ENCODE data around the gene DEPDC4.
A peak's percentile ranks its signal among the peaks of the same experiment; 100 is the strongest.
"Not testable (repeated sequence)": the region's sequence is repeated elsewhere in the genome, so short reads cannot be mapped to it uniquely, and the experiment has no call there.

The DEPDC4 gene

DNA sequence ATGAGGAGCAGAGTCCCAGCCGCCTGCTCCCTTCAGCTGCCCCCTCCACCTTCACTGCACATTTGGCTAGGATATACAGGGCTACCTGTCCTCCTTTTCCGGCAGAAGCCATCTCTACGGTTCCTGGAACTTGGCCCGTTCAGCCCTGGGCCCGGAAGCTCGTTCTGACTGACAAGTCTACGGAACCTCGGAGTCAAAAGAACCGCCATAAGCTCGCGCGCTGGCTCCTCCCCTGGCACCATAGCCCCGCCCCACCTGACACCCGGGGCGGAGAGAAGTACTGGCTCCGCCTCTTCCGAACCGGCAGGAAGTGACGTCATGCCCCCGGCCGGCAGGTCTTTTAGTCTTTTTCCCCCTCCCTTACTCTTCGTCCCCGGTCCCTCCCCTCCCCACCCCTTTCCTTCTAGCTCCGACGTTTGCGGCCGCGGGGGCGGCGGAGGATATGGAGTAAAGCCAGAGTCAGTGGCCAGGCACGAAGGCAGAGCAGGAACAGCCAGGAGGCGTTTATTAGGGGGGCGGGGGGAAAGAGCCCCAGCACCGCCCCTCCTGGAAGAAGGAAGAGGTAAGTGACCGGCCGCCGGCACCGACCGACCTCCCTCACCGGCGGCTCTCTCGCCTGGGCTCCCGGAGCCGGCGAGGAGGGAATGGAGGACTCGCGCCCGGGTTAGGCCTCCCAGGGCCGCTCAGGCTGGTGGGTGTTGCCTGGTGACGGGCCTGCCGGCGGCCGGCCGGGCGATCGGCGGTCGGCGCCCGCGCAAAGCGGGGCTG is at the start of gene DEPDC4, which contains the start of gene SCYL2:
Gene DEPDC4 (minus strand): TSS at position 245 of the 768 bp plus-strand sequence. CDS start 3 bp downstream, at position 242.
Gene SCYL2 (plus strand): TSS at position 343 of the 768 bp plus-strand sequence. CDS start 15,794 bp downstream, outside the sequence.
- peak; percentile 91 for DNase-seq

DNA sequence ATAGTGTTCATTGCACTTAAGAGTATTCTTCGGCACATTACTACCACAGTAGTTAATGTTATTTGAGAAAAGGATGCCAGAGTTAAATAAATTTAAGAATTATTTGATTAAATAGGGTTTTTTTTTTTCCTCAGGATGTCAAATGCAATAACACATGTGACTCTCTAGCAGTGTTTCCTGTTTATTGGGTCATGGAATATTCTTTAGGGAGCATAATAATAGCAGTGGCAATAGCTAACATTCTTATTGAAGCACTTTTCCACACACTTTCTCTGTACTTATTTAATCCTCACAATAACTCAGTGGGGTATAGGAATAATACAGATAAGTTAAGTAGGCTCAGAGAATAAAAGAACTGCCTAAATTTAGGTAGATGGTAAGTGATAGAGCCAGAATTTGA is 44.4 kb upstream of the DEPDC4 start:
- no peak for DNase-seq

DNA sequence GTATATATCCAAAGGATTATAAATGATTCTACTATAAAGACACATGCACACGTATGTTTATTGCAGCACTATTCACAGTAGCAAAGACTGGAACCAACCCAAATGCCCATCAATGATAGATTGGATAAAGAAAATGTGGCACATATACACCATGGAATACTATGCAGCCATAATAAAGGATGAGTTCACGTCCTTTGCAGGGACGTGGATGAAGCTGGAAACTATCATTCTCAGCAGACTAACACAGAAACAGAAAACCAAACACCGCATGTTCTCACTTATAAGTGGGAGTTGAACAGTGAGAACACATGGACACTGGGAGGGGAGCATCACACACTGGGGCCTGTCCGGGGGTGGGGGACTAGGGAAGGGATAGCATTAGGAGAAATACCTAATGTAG is 41.3 kb upstream of the DEPDC4 start:
- DNase-seq: not testable (repeated sequence)

DNA sequence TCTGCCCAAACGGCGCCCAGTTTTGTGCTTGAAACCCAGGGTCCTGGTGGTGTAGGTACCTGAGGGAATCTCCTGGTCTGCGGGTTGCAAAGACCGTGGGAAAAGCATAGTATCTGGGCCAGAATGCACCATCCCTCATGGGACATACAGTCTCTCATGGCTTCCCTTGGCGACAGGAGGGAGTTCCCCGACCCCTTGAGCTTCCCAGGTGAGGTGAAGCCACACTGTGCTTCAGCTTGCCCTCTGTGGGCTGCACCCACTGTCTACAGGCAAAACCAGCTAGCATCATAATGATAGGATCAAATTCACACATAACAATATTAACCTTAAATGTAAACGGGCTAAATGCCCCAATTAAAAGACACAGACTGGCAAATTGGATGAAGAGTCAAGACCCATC is 37.5 kb upstream of the DEPDC4 start:
- not testable (repeated sequence) for DNase-seq

DNA sequence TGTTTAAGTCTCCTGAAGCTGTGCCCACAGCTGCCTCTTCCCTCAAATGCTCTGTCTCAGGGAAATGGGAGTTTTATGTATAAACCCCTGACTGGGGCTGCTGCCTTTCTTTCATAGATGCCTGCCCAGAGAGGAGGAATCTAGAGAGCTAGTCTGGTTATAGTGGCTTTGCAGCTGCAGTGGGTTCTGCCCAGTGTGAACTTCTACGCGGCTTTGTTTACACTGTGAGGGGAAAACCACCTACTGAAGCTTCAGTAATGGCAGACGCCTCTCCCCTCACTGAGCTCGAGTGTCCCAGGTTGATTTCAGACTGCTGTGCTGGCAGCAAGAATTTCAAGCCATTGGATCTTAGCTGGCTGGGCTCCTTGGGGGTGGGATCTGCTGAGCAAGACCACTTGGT is 37.0 kb upstream of the DEPDC4 start:
- no peak for DNase-seq

DNA sequence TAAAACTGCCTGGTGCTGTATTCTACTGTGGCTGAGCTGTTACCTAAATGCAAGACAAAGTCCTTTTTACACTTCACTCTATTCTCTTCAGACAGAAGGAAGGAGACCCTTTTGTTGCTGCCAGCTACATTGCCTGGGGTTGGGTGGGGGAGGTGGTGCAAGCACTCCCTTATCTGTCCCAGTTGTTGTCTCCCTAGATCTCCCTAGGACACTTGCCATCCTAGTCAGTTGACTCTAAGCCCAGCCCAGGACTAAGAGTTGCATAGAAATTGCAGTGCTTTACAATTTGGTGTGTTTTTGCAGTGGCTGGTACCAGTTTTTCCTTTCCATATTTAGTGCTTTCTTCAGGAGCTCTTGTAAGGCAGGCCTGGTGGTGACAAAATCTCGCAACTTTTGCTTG is 35.2 kb upstream of the DEPDC4 start:
- no peak for DNase-seq

DNA sequence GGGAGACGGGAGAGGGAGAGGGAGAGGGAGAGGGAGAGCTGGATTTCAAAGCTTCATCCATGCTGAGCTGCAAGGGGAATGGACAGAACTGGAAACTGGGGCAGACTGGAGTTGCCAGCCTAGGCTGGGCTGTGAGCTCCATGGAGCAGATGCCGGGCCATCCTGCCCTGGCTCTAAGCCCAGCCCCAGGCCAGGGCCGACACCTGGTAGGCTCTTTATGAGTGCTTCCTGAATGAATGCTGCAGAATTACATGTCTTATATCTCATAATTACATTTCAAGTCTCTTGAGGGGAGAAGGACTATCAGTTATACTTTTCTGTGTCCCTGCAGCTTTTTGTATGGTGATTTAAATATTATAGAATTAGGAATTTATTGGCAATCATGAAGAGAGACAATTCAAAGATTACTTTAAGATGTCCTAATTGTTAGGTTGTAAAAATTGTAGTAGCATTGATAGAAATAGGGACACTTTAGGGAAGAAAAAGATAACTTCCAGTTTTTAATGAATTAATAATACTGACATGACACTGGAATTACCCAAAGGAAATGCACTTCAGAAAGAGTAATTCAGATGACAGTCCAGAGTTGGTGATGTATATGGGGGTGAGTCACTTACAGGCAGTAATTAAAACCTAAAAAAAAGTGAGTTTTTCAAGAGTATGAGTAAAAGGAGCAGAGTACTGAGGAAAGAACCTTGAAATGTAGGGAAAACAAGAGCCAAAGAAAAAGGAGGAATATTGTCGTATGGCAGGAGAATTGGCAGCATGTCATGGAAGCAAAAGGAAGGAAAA is 29.1 kb upstream of the DEPDC4 start:
- no peak for DNase-seq

DNA sequence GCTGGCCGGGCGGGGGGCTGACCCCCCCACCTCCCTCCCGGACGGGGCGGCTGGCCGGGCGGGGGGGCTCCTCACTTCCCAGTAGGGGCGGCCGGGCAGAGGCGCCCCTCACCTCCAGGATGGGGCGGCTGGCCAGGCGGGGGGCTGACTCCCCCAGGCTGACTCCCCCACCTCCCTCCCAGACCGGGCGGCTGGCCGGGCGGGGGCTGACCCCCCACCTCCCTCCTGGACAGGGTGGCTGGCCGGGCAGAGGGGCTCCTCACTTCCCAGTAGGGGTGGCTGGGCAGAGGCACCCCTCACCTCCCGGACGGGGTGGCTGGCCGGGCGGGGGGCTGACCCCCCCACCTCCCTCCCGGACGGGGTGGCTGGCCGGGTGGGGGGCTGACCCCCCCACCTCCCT is 27.5 kb upstream of the DEPDC4 start:
- DNase-seq: not testable (repeated sequence)

DNA sequence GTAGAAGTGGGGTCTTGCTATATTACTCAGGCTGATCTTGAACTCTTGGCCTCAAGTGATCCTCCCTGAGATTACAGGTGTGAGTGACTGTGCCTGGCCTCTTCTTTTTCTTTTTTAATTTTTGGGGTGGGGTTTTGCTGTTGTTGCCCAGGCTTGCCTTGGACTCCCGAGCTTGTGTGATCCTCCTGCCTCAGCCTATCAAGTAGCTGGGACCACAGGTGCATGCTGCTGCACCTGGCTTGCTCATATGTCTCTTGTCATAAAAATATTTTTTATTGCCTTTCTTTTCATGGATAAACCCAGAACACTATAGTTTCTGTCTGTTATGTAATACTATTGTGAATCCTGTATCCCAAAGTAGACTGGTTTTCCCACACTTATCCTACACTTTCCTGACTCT is 26.1 kb upstream of the DEPDC4 start:
- no peak for DNase-seq

DNA sequence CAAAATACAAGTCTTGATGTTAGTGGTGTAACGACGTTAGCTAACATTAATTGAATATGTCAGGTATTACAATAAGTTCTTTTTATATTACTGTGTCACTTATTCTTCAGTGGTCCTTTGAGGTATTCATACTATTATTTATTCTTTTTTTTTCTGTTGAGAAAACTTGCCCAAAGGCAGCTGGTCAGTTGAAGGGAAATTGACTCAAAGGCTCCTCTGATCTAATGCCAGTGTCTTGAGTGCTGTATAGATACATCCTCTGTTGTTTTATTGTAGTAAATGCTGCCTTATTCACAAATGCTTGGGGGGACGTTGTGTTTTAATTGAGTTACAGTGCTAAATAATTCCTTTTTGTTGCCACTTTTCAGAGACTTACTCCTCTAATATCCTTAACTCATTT is 23.1 kb upstream of the DEPDC4 start:
- DNase-seq: no peak

DNA sequence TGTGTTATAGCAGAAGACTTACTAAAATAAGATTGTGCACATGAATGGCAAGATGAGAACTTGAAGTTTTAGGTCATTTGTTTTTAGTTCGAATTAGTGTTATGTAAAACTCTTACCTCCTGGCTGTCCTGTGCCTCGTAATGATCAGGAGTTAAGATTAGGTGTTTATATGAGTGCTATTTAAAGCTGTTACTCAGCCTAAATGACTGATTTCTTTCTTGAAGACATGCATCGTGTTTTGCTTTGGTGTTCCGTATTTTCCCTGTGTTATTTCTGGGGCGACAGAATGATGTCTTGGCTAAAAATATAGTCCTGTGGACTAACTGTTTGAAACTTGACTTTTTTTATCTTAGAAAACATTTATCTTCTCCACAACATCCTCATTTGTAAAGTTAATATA is 22.2 kb upstream of the DEPDC4 start:
- DNase-seq: no peak

DNA sequence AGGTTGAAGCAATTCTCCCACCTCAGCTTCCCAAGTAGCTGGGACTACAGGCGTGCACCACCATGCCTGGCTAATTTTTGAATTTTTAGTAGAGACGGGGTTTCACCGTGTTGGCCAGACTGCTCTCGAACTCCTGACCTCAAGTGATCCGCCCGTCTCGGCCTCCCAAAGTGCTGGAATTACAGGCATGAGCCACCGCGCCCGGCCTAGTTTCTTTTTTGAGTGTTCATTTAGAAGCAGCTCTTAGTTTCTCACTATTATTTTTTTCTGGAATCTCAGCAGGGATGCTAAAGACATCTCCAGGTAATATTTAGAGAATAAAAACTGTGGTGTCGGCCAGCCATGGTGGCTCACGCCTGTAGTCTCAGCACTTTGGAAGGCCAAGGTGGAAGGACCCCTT is 17.7 kb upstream of the DEPDC4 start:
- DNase-seq: not testable (repeated sequence)

DNA sequence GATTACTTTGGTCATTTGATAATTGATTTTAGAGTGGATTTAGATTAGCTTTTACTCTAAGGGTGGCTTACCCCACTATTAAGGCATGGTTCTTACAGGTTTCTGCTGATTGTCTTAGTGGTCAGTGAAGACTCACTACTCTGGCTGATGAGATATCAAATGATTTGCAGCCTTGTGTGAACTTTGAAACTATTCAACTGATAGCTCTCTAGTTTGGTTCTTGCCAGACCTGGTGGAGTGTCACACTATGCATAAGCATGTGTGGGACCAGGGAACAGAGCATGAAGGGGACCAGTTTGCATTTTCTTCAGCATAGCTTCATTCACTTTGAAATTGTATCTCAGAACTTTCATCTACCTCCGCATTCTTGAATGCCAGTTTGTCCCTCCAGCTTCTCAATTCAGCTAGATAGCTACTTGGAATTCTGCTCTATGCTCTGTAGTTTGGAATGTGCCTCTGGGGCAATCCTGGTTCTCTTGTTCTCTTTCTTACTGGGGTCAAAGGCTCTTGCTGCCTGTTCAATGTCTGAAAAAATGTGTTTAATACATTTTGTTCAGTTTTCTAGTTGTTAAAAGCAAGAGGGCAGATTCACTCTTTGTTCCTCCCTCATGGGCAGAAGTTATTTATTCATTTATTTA is 12.8 kb upstream of the DEPDC4 start:
- no peak for DNase-seq

DNA sequence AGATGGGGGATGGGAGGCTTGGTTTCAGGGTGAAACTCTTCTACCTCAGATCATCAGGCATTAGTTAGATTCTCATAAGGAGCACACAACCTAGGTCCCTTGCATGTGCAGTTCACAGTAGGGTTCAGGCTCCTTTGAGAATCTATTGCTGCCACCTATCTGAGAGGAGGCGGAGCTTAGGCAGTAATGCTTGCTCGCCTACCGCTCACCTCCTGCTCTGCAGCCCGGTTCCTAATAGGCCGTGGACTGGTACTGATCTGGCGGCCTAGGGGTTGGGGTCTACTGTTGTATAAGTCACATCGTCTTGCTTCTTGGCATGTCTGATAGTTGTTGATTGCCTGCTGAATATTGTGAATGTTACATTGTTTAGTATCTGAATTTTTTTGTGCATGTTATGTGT is 12.3 kb upstream of the DEPDC4 start:
- DNase-seq: no peak

DNA sequence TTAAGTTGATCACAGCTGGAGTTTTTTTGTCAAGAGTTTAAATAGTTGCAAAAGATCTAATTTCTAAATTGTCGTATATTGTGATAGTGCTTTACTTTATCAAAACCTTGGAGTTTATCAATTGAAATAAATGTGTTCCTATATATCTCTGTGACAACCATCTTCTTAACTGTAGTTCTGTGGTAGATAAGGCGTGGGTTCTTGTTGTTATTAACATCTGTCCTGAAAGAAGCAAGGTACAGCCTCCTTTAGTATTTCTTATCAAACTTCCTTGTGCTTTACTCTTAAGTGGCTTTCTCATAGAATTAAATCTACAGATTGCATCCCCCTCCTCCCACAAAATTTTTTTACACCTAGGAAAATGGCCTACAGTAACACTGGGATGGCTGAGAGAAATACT is 7.4 kb upstream of the DEPDC4 start:
- DNase-seq: no peak

DNA sequence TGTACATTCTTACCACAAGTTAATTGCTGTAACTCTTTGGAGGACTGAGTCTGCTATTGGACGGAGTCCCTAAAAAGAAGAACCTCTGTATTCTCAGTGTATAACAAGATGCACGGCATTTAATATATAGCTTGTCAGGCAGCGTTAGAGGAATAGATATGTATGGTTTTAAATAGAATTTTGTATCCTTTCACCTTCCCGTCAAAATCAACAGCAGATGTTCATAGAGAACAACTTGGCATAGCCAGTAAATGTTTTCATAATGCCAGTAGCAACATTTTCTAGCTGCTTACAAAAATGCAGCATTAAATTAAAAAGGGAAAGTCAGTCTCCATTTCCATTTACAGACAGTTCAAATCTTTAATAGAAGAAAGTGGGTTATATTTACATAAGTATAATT is 6.9 kb upstream of the DEPDC4 start:
- DNase-seq: no peak

DNA sequence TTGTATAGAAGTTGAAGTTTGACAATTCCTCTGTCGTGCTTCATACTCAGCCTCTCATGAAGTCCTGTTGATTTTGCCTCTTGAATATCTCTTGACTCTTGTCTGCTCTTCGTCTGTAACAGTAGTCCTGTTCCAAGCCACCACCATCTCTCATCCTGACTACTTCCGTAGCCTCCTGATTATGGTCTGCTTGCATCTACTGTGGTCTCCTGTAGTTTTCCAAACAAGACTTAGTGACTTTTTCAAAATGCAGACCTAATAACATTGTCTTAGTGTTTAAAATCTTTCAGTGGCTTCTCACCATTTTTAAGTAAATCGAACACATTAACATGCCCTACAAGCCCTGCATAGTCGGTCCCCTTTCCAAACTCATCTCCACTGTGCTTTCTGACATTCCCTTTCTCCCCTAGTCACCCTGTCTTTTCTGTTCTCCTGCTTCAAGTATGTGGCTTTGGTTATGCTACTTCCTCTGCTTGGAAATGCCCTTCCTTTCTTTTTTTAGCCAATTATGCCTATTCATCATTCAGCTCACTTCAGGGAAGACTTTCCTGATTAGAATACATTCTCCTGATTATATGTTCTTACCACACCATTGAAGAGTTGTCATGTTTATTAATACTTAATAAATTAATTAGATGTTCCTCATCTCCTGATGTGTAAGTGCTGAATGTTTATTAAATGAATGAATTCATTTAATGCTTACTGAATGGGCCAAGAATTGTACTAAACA is 2.1 kb upstream of the DEPDC4 start:
- DNase-seq: no peak

DNA sequence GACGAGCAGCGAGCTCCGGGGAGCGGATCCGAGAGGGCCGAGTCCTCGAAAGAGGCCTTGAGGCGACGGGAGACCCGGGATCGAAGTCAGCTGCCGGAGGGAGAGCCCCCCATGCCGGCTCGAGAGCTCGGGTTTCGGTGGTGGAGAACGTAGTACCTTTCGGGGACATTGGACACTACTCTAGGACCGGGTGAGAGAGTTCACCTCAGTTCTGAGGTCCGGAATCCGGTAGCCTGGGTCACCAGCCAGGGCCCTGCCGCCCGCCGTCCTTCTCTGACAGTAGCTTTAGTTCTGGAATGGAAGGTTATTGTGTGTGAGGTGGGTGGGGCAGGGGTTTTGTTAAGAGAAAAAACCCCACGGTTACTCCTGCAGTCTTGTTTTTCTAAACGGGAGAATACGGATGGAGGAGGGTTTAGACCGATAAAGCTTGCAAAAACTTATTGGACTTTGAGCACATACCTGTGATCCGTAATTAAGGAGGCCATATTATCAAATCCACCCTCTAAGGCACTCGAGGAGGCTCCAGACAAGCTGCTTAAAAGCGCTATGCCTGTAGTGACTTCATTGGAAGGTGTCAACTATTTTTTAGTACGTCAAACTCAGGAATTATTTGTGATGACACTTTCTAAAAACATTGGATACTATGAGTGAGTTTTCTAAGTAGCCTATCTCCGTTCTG is 863 bp upstream of the DEPDC4 start:
- peak; percentile 8 for DNase-seq

DNA sequence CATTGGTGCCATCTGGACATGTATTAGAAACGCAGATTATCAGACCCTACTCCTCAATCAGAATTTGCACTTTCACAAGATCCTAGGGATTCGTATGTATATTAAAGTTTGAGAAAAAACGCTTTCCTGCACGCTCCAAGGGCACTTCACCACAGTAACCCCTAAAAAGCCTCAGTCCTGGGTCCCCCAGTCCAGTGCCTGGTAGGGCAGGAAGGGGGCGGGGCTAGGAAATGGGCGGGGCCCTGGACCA is 369 bp downstream of the DEPDC4 start:
- peak; percentile 96 for DNase-seq

DNA sequence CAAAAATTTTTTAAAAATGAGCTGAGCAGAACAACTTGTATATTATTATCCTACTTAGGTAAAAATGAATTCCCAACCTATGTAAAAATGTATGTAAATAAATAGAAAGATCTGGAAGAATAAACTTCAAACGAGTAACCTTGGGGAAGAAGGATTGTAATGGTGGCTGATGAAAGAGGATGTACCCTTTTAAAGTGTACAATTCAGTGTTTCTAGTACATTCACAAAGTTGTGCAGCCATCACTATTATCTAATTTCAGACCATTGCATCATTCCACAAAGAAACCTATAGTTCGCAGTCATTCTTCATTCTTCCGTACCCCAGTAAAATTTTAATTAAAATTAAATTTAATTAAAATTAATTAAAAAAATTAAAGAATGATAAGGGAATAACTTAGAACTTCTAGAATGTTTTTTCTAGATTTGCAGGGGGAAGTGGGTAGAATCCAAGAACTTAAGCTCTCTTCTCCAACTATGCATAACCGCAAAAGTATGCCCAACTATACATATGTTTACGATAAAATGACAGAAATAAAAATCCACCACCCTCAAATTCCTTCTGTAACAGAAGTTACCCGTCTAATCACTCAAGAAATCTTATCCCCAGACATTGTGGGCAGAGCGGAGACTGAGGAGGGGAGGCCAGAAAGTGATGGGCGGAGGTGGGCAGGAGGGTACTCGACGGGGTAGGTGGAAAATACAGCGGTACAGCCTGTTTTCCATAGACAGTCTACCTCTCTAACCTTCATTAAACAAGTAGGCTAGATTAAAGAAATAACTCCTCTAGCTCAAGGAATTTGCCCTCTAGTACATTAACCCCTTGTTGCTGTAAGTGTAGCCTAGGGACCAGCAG is 921 bp downstream of the DEPDC4 start:
- no peak for DNase-seq

DNA sequence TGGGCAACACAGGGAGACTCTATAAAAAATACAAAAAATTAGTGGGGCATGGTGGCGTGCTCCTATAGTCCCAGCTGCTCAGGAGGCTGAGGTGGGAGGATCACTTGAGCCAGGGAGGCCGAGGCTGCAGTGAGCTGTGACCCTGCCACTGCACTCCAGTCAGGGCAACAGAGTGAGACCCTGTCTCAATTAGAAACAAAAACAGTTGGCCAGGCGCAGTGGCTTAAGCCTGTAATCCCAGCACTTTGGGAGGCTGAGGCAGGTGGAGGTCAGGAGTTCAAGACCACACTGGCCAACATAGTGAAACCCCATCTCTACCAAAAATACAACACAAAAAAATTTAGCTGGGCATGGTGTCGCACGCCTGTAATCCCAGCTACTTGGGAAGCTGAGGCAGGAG is 1.8 kb downstream of the DEPDC4 start:
- not testable (repeated sequence) for DNase-seq

DNA sequence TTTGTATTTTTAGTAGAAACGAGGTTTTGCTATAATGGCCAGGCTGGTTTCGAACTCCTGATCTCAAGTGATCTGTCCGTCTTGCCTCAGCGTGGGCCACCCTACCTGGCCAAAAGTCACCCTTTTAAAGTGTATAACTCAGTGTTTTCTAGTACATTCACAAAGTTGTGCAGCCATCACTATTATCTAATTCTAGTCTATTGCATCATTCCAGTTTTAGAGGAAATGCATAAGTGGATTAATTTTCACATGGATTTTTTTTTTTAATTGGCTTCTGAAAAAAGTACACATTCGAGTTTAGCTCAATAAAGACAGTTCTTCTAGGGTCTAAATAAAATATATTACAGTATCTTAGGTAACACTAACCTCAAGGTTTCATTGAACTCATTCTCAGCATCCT is 3.7 kb downstream of the DEPDC4 start:
- no peak for DNase-seq

Measured in CD4-positive, alpha-beta T cell treated with Interleukin-6 for 4 hours (primary cell).